Urothelium cell line (cell line): ENCODE data around the gene C12orf43.

Experiments used
- DNase-seq: peaks from one replicate; pipeline ENCODE4 v3.0.0; 2011; ENCODE audit warnings: low spot score, mixed read lengths
- FAIRE-seq: peaks from 2 replicates; lab custom pipeline; 2011; peaks lifted over from hg19 to GRCh38; lab: Jason Lieb, UNC

The C12orf43 gene

DNA sequence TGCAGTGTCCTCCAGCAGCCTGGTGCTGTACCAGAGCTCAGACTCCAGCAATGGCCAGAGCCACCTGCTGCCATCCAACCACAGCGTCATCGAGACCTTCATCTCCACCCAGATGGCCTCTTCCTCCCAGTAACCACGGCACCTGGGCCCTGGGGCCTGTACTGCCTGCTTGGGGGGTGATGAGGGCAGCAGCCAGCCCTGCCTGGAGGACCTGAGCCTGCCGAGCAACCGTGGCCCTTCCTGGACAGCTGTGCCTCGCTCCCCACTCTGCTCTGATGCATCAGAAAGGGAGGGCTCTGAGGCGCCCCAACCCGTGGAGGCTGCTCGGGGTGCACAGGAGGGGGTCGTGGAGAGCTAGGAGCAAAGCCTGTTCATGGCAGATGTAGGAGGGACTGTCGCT lies 15.2 kb downstream of the C12orf43 start:
- no peak for DNase-seq
- FAIRE-seq: no peak

GRCh38 chr12:121000530-121000929 lies 15.8 kb downstream of the C12orf43 start:
- FAIRE-seq: no peak

GRCh38 chr12:120999191-121000120 lies 16.8 kb downstream of the C12orf43 start:
- FAIRE-seq (no peak), DNase-seq (no peak)

More at GRCh38 chr12:121000530-121000929, 15.8 kb downstream of the C12orf43 start:
- DNase-seq: no peak

GRCh38 chr12:120998435-120998834 lies 17.9 kb downstream of the C12orf43 start:
- FAIRE-seq (no peak), DNase-seq (no peak)

GRCh38 chr12:120997448-120997847 lies 18.8 kb downstream of the C12orf43 start:
- DNase-seq (no peak), FAIRE-seq (peak; percentile 40)

DNA sequence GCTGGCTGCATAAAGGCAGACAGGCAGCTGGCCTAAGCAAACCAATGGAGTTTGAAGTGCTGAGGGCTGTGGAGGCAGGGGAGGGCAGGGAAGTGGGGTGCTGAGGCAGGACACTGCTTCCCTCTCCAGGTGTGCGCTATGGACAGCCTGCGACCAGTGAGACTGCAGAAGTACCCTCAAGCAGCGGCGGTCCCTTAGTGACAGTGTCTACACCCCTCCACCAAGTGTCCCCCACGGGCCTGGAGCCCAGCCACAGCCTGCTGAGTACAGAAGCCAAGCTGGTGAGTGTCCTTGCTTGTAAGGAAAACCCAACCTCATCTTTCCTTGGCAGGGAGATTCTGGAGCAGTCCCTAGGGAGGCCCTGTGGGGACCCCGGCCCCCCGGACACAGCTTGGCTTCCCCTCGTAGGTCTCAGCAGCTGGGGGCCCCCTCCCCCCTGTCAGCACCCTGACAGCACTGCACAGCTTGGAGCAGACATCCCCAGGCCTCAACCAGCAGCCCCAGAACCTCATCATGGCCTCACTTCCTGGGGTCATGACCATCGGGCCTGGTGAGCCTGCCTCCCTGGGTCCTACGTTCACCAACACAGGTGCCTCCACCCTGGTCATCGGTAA lies 20.0 kb downstream of the C12orf43 start:
- FAIRE-seq: no peak
- DNase-seq: no peak

GRCh38 chr12:120994589-120995337 lies 21.5 kb downstream of the C12orf43 start:
- DNase-seq: no peak
- FAIRE-seq: peak; percentile 90

DNA sequence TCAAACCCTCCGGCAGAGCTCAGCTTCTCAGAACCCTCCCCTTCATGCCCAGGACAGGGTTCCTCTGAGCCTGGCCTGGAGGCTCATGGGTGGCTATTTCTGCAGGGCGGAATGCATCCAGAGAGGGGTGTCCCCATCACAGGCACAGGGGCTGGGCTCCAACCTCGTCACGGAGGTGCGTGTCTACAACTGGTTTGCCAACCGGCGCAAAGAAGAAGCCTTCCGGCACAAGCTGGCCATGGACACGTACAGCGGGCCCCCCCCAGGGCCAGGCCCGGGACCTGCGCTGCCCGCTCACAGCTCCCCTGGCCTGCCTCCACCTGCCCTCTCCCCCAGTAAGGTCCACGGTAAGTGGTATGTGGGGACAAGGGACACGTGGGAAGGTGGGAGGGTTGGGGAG lies 22.2 kb downstream of the C12orf43 start:
- no peak for DNase-seq

DNA sequence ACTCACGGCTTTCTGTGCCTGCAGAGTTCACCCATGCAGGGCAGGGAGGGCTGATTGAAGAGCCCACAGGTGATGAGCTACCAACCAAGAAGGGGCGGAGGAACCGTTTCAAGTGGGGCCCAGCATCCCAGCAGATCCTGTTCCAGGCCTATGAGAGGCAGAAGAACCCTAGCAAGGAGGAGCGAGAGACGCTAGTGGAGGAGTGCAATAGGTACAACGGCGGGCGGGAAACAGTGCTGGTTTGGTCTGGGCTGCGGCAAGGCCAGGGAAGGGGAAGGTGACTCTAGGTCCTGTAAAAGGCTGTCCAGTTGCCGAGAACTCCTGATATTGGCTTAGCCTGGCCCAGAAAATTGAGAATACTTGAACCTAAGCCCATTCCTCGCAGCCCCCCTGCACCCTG lies 22.8 kb downstream of the C12orf43 start:
- no peak for DNase-seq
- no peak for FAIRE-seq

More for the DNA sequence above, 22.2 kb downstream of the C12orf43 start:
- FAIRE-seq: no peak

DNA sequence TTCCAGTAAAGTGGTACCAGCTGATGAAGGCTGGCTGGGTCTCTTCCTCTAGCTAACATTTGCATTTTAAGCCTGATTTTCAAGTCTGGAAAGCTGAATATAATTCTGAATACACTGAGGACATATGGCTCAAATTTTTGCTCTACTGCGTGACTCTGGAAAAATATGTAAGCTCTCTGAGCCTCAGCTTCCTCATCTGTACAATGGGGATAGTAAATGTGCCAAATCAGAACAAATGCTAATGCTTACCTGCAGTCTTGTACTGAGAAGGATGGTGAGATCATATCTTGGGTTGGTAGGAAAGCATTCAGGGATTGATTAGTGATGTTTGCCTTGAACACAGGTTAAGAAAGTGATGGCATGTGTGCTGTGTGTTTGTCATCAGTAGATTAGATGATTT lies 23.3 kb downstream of the C12orf43 start:
- DNase-seq: no peak
- FAIRE-seq: no peak

- no peak for FAIRE-seq
- no peak for DNase-seq
These were observed 24.3 kb downstream of the C12orf43 start for GRCh38 chr12:120991965-120992364.

GRCh38 chr12:120990487-120991055 lies 25.7 kb downstream of the C12orf43 start:
- no peak for FAIRE-seq
- no peak for DNase-seq

DNA sequence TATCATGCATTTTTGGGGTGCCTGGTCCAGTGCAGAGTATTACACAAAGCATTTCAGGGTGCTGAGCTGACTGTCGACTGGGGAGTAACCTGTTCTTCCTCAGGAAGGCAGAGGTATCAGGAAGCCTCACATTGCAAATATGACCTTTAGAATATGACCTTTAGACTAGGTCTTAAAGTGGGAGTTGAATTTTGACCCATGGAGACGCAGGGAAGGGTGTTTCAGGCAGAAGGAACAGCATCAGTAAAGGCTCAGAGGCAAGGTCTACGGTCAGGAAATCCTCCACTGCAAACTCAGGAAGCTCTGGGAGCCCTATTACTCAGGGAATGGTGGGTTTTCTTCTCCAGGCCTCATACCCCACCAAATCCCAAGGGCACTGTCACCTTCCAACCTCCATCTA lies 26.6 kb downstream of the C12orf43 start:
- FAIRE-seq (no peak), DNase-seq (no peak)

- DNase-seq (no peak), FAIRE-seq (no peak)
These were observed 27.6 kb downstream of the C12orf43 start for GRCh38 chr12:120988658-120989057.

- DNase-seq (no peak), FAIRE-seq (peak; percentile 87)
These were observed 28.1 kb downstream of the C12orf43 start for GRCh38 chr12:120988234-120988633.

DNA sequence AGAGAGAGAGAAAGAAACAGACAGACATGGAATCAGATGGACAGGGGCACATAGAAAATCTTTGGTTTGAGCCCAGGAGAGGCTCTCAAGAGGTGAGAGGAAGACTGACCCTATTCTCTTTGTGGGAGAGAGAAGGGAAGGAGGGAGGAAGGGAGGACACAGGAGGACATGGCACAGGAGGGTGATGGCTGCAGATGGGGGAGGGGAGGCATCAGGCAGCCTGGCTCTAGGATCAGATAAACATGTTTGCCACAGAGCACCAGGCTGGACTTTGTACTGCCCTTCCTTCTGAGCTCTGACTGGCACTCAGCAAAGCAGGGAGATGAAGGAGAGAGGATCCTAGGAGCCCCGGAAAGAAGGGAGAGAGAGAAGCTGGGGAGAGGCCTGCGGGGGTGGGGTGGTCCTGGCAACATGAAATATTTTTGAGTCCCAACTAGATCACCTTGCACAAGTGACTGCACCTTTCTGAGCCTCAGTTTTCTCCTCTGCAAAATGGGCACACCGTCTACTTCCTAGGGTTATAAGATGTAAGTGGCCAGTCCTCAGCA lies 31.9 kb downstream of the C12orf43 start:
- DNase-seq (no peak), FAIRE-seq (no peak)

GRCh38 chr12:120983759-120984158 lies 32.5 kb downstream of the C12orf43 start:
- no peak for FAIRE-seq
- no peak for DNase-seq

DNA sequence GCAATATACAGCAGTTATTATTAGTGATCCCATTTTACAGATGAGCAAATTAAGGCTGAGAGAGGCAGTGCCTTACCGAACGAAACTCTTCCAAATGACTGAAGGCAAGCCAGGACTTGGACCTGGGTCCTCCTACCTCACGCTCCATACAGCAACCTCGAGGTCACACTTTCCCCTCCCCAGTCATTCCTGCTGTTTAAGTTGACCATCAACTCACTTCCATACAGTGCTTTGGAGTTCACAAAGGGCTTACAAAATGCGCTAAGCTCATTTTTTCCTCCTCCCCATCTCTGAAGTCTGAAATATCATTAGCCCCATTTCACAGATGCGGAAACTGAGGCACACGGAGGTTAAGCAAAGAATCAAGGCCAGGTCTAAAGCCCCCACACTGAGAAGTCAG lies 33.6 kb downstream of the C12orf43 start:
- no peak for DNase-seq

GRCh38 chr12:120981407-120981941 lies 34.8 kb downstream of the C12orf43 start:
- DNase-seq (no peak), FAIRE-seq (no peak)

More for the DNA sequence above, 33.6 kb downstream of the C12orf43 start:
- FAIRE-seq: no peak

GRCh38 chr12:120980800-120981368 lies 35.4 kb downstream of the C12orf43 start:
- FAIRE-seq (no peak), DNase-seq (no peak)
